ENCODE measurements around the gene ACTR3.

DNA sequence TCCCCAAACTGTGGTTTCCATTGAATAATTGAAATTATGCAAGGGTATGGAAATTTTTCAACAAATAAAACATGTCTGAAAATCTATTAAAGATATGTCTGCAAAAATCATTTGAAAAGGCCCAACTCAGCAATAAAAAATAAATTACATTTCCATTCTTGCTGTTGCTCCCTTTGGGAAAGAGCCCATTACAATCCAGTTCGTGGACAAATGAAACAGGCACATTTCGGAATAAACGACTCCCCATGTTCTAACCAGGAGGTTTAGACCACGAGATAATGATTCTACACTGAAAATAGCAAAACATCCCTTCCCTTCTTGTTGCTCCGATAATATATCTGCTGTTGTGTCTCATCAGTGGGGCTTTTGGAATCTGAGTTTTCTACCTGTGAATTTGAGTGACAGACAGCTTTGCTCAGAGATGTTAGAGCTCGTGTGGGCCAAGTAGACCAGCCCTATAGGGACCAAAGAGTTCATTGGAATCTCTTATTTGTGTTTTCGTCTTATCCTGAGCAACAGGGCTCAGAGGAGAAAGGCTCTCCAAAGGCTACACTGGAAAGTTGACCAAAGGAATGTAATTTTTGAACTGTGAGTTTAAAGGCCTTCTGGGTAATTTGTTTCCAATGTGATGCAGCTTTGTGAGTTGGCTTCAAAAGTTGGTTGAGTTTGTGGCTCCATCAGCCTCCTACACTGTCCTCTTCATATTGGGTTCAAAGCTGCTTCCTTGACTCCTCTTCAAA lies 119.5 kb downstream of the ACTR3 start:
- TF ChIP-seq, protein P1, sequence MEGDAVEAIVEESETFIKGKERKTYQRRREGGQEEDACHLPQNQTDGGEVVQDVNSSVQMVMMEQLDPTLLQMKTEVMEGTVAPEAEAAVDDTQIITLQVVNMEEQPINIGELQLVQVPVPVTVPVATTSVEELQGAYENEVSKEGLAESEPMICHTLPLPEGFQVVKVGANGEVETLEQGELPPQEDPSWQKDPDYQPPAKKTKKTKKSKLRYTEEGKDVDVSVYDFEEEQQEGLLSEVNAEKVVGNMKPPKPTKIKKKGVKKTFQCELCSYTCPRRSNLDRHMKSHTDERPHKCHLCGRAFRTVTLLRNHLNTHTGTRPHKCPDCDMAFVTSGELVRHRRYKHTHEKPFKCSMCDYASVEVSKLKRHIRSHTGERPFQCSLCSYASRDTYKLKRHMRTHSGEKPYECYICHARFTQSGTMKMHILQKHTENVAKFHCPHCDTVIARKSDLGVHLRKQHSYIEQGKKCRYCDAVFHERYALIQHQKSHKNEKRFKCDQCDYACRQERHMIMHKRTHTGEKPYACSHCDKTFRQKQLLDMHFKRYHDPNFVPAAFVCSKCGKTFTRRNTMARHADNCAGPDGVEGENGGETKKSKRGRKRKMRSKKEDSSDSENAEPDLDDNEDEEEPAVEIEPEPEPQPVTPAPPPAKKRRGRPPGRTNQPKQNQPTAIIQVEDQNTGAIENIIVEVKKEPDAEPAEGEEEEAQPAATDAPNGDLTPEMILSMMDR (IDR thresholded peaks at IDR 0.05; ENCODE audit: insufficient read depth, low read depth, low read length), result no peak
- no peak for TF ChIP-seq EZH2 (IDR thresholded peaks at IDR 0.05; ENCODE audit: insufficient read depth, low read length)
